H9 (cell line): Measurements from ENCODE around the gene PKD2L1. TPM values are rescaled to one million over a fixed set of nuclear protein-coding genes. Genes with fewer than 3 reads are reported as not detected.

Experiments used
- DNase-seq: peaks from one replicate; pipeline ENCODE4 v3.0.0-alpha.2; 2017
- H2AFZ ChIP-seq: one replicate; pipeline ENCODE4 v1.6.1; 2013; ENCODE audit warnings: mild to moderate bottlenecking, low read length, control low read depth, moderate library complexity
- H2AK5ac ChIP-seq: 2 replicates; pipeline ENCODE4 v1.6.1; 2013; ENCODE audit warnings: low read length, control low read depth, mixed read lengths; ENCODE audit not compliant: insufficient read length
- H2BK120ac ChIP-seq: one replicate; pipeline ENCODE4 v1.6.1; 2013; ENCODE audit warnings: low read depth, mild to moderate bottlenecking, low read length, control low read depth, inconsistent platforms; ENCODE audit not compliant: poor library complexity, severe bottlenecking
- H2BK12ac ChIP-seq: 2 replicates; pipeline ENCODE4 v1.6.1; 2013; ENCODE audit warnings: low read length, control low read depth, mixed read lengths, low read depth; ENCODE audit not compliant: insufficient read length
- H2BK15ac ChIP-seq: 2 replicates; pipeline ENCODE4 v1.6.1; 2013; ENCODE audit warnings: low read depth, low read length, control low read depth
- H2BK20ac ChIP-seq: one replicate; pipeline ENCODE4 v1.6.1; 2013; ENCODE audit warnings: low read depth, mild to moderate bottlenecking, low read length, control low read depth, inconsistent platforms; ENCODE audit not compliant: poor library complexity, severe bottlenecking
- H2BK5ac ChIP-seq: 2 replicates; pipeline ENCODE4 v1.6.1; 2013; ENCODE audit warnings: low read length, control low read depth, mixed read lengths; ENCODE audit not compliant: insufficient read length
- H3K14ac ChIP-seq: 2 replicates; pipeline ENCODE4 v1.6.1; 2013; ENCODE audit warnings: low read length, control low read depth; ENCODE audit not compliant: insufficient read depth
- H3K18ac ChIP-seq: 2 replicates; pipeline ENCODE4 v1.6.1; 2013; ENCODE audit warnings: low read depth, mild to moderate bottlenecking, mixed read lengths, low read length, control low read depth; ENCODE audit not compliant: insufficient read length
- H3K23ac ChIP-seq: 2 replicates; pipeline ENCODE4 v1.6.1; 2013; ENCODE audit warnings: low read length, control low read depth, mixed read lengths, low read depth; ENCODE audit not compliant: insufficient read length
- H3K23me2 ChIP-seq: 2 replicates; pipeline ENCODE4 v1.6.1; 2013; ENCODE audit warnings: low read depth, mild to moderate bottlenecking, mixed read lengths, low read length, control low read depth; ENCODE audit not compliant: insufficient read length, poor library complexity, severe bottlenecking
- H3K27ac ChIP-seq: 2 replicates; pipeline ENCODE4 v1.5.1; 2013; ENCODE audit warnings: low read length, control low read depth, mixed read lengths, low read depth; ENCODE audit not compliant: insufficient read length
- H3K27me3 ChIP-seq: 2 replicates; pipeline ENCODE4 v1.6.1; 2013; ENCODE audit warnings: low read length, control low read depth, inconsistent platforms; ENCODE audit not compliant: insufficient read depth
- H3K4ac ChIP-seq: 2 replicates; pipeline ENCODE4 v1.6.1; 2013; ENCODE audit warnings: low read depth, mild to moderate bottlenecking, control low read depth, inconsistent platforms, low read length, moderate library complexity
- H3K4me1 ChIP-seq: 2 replicates; pipeline ENCODE4 v1.6.1; 2013; ENCODE audit warnings: low read length, control low read depth, inconsistent platforms; ENCODE audit not compliant: insufficient read depth
- H3K4me2 ChIP-seq: 2 replicates; pipeline ENCODE4 v1.6.1; 2013; ENCODE audit warnings: low read length, control low read depth, mixed read lengths; ENCODE audit not compliant: insufficient read length, insufficient read depth
- H3K56ac ChIP-seq: 2 replicates; pipeline ENCODE4 v1.6.1; 2013; ENCODE audit warnings: low read depth, mild to moderate bottlenecking, mixed read lengths, low read length, control low read depth; ENCODE audit not compliant: insufficient read length
- H3K79me1 ChIP-seq: 2 replicates; pipeline ENCODE4 v1.6.1; 2013; ENCODE audit warnings: low read depth, mild to moderate bottlenecking, moderate library complexity, low read length, control low read depth, inconsistent platforms; ENCODE audit not compliant: insufficient read depth, poor library complexity, severe bottlenecking
- H3K79me2 ChIP-seq: 2 replicates; pipeline ENCODE4 v1.6.1; 2013; ENCODE audit warnings: low read length, control low read depth, inconsistent platforms; ENCODE audit not compliant: insufficient read depth
- H3K9ac ChIP-seq: 2 replicates; pipeline ENCODE4 v1.6.1; 2013; ENCODE audit warnings: low read length, control low read depth, mixed read lengths; ENCODE audit not compliant: insufficient read length; ENCODE audit errors: extremely low read depth
- H3K9me3 ChIP-seq: one replicate; pipeline ENCODE4 v1.6.1; 2013; ENCODE audit warnings: low read depth, low read length, inconsistent platforms; ENCODE audit not compliant: control insufficient read depth
- H3T11ph ChIP-seq: one replicate; pipeline ENCODE4 v1.6.1; 2013; ENCODE audit warnings: mild to moderate bottlenecking, low read length, control low read depth, inconsistent platforms
- H4K20me1 ChIP-seq: one replicate; pipeline ENCODE4 v1.6.1; 2013; ENCODE audit not compliant: control insufficient read depth, insufficient read length, insufficient read depth
- H4K5ac ChIP-seq: 2 replicates; pipeline ENCODE4 v1.6.1; 2013; ENCODE audit warnings: low read depth, mild to moderate bottlenecking, mixed read lengths, low read length, control low read depth; ENCODE audit not compliant: insufficient read length
- H4K8ac ChIP-seq: replicated peaks from 2 replicates; pipeline ENCODE4 v1.6.1; 2013; ENCODE audit warnings: low read length, control low read depth, mixed read lengths, low read depth; ENCODE audit not compliant: insufficient read length
- H4K91ac ChIP-seq: 2 replicates; pipeline ENCODE4 v1.6.1; 2013; ENCODE audit warnings: low read depth, mild to moderate bottlenecking, moderate library complexity, mixed read lengths, low read length, control low read depth; ENCODE audit not compliant: insufficient read length
- H3K27ac Mint-ChIP-seq, 3 experiments: 2 replicates in 2 of 3; 3 replicates in 1 of 3; pipeline ENCODE4 v1.8.0; 2020 to 2021; ENCODE audit warnings: mixed read lengths in 3 of 3, mild to moderate bottlenecking in 1 of 3, moderate library complexity in 1 of 3
- H3K27me3 Mint-ChIP-seq: 2 replicates; pipeline ENCODE4 v1.8.0; 2021; ENCODE audit warnings: low read depth, mild to moderate bottlenecking, moderate library complexity, mixed read lengths
- H3K36me3 Mint-ChIP-seq, 3 experiments: 2 replicates in 2 of 3; 3 replicates in 1 of 3; pipeline ENCODE4 v1.8.0; 2020 to 2021; ENCODE audit warnings: low read depth in 3 of 3, mixed read lengths in 3 of 3; ENCODE audit not compliant: insufficient read depth in 1 of 3
- H3K4me1 Mint-ChIP-seq, 2 experiments: 2 replicates each; pipeline ENCODE4 v1.8.0; 2020; ENCODE audit warnings: mixed read lengths in 2 of 2
- H3K4me3 Mint-ChIP-seq, 2 experiments: 2 replicates in 1 of 2; 3 replicates in 1 of 2; pipeline ENCODE4 v1.8.0; 2020 to 2021; ENCODE audit warnings: mild to moderate bottlenecking in 2 of 2, mixed read lengths in 2 of 2, moderate library complexity in 1 of 2
- H3K9me3 Mint-ChIP-seq, 2 experiments: 2 replicates in 1 of 2; 3 replicates in 1 of 2; pipeline ENCODE4 v1.8.0; 2020; ENCODE audit warnings: mild to moderate bottlenecking in 2 of 2, mixed read lengths in 2 of 2, moderate library complexity in 1 of 2
- WGBS: extraction: QIAGEN DNeasy Blood & Tissue Kit; methylation state at CpG from one replicate; pipeline ENCODE4 v1.1.7; 2013; ENCODE audit warnings: missing lambda C conversion rate, low lambda C conversion rate, mixed read lengths; ENCODE audit not compliant: insufficient read length; ENCODE audit errors: extremely low coverage; 5-methylcytosine and 5-hydroxymethylcytosine counted together
- total RNA-seq: library from RNA; stranded (reverse); gene quantifications from 2 replicates; pipeline ENCODE4 v1.2.1, GENCODE V29; 2021
- TF ChIP-seq, protein P1 (sequence below): fragments of 200-600 bp; sonication (generic); conservative IDR thresholded peaks from 3 replicates; pipeline ENCODE4 v1.8.0; 2021; ENCODE audit warnings: antibody characterized with exemption, mild to moderate bottlenecking

The PKD2L1 gene
- total RNA-seq, 1 experiment from 2014 or later: 0.20 TPM

DNA sequence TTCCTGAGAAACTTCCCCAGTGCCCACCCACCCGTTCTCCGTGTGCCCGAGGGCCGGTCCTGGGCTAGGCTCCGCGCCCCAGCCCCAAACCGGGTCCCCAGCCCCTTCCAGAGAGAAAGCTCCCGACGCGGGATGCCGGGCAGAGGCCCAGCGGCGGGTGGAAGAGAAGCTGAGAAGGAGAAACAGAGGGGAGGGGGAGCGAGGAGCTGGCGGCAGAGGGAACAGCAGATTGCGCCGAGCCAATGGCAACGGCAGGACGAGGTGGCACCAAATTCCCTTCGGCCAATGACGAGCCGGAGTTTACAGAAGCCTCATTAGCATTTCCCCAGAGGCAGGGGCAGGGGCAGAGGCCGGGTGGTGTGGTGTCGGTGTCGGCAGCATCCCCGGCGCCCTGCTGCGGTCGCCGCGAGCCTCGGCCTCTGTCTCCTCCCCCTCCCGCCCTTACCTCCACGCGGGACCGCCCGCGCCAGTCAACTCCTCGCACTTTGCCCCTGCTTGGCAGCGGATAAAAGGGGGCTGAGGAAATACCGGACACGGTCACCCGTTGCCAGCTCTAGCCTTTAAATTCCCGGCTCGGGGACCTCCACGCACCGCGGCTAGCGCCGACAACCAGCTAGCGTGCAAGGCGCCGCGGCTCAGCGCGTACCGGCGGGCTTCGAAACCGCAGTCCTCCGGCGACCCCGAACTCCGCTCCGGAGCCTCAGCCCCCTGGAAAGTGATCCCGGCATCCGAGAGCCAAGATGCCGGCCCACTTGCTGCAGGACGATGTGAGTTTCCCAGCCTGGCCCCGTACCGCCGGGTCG is 16.9 kb upstream of the PKD2L1 start, which contains the start of gene SCD:
Gene SCD (plus strand): TSS at position 469 of the 803 bp plus-strand sequence. CDS start 272 bp downstream, at position 741.
- Histone ChIP-seq H2BK12ac (no peak within 1 kb of the TSS), H2BK20ac (no peak within 1 kb of the TSS), H3K9me3 (no peaks in the 10 kb centered on the region), H4K91ac (no peak within 1 kb of the TSS), H3K23ac (no peak within 1 kb of the TSS), H3K79me2 (peaks cover 47% of the 10 kb centered on the region), H4K20me1 (peaks cover 6% of the 10 kb centered on the region), H3K9ac (peak within 1 kb of the TSS; percentile 81), H3K14ac (peak within 1 kb of the TSS; percentile 69), H2BK120ac (no peak within 1 kb of the TSS), H3K4ac (no peak within 1 kb of the TSS), H4K8ac (no peak within 1 kb of the TSS), H3T11ph (no peak within 1 kb of the TSS), H3K27ac (peak within 1 kb of the TSS; percentile 19), H3K18ac (peak within 1 kb of the TSS; percentile 48), H3K79me1 (peaks cover 10% of the 10 kb centered on the region), H3K4me2 (peak within 1 kb of the TSS; percentile 91), H3K27me3 (no peaks in the 10 kb centered on the region), H4K5ac (no peak within 1 kb of the TSS), H3K56ac (no peak within 1 kb of the TSS), H2BK15ac (no peak within 1 kb of the TSS), H2BK5ac (no peak within 1 kb of the TSS), H3K23me2 (peaks cover 18% of the 10 kb centered on the region), H2AFZ (no peak within 1 kb of the TSS), H3K4me1 (no peaks in the 10 kb centered on the region; the same call in 1 of the 2 replicates), H2AK5ac (no peak within 1 kb of the TSS)
- TF ChIP-seq, protein P1, sequence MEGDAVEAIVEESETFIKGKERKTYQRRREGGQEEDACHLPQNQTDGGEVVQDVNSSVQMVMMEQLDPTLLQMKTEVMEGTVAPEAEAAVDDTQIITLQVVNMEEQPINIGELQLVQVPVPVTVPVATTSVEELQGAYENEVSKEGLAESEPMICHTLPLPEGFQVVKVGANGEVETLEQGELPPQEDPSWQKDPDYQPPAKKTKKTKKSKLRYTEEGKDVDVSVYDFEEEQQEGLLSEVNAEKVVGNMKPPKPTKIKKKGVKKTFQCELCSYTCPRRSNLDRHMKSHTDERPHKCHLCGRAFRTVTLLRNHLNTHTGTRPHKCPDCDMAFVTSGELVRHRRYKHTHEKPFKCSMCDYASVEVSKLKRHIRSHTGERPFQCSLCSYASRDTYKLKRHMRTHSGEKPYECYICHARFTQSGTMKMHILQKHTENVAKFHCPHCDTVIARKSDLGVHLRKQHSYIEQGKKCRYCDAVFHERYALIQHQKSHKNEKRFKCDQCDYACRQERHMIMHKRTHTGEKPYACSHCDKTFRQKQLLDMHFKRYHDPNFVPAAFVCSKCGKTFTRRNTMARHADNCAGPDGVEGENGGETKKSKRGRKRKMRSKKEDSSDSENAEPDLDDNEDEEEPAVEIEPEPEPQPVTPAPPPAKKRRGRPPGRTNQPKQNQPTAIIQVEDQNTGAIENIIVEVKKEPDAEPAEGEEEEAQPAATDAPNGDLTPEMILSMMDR: no peak
- DNase-seq: peak; percentile 97
- Mint-ChIP-seq H3K4me3 (peak within 1 kb of the TSS; percentile 90 to 100), H3K36me3 (peaks cover 43 to 45% (median 44%) of the 10 kb centered on the region in 3 experiments), H3K4me1 (peaks cover 54 to 59% of the 10 kb centered on the region in 2 experiments), H3K9me3 (peaks cover 3 to 5% of the 10 kb centered on the region in 2 experiments; a peak in 2 of 5 replicates), H3K27me3 (no peaks in the 10 kb centered on the region; the same call in 1 of the 2 replicates), H3K27ac (peak within 1 kb of the TSS; percentile 84 to 99 (median 85))
- no CpG with 5 or more reads among the region's 73 CpGs for WGBS
